PC-3 (cell line): ENCODE data around the gene NSMCE1. TPM values are rescaled to one million over a fixed set of nuclear protein-coding genes. Genes with fewer than 3 reads are reported as not detected.

ENCODE experiments used
- ATAC-seq: fragments of 200-7000 bp; cut with Tn5 transposase; 2 replicates; pipeline ENCODE4 v1.9.1; 2020; ENCODE audit warnings: mild to moderate bottlenecking, moderate library complexity
- BruUV-seq: library from RNA; stranded (reverse); fragments of 400-500 nt; replicated peaks from 2 replicates; lab custom pipeline; 2021; lab: Mats Ljungman, UMichigan
- CTCF ChIA-PET: fragments of 300-600 bp; sonication (Branson Sonifier 250); formaldehyde crosslinking; loops from one replicate; lab custom pipeline; 2022; ENCODE audit warnings: antibody characterized with exemption; lab: Charles Lee
- POLR2A ChIA-PET: fragments of 300-600 bp; sonication (Branson Sonifier 250); formaldehyde crosslinking; loops from one replicate; lab custom pipeline; 2022; ENCODE audit warnings: antibody characterized with exemption; ENCODE audit not compliant: unreplicated experiment; lab: Charles Lee
- DNase-seq: peaks from one replicate; pipeline ENCODE4 v3.0.0-alpha.2; 2015
- H2AFZ ChIP-seq: fragments of 300-600 bp; sonication (generic); 2 replicates; pipeline ENCODE4 v1.6.0; 2016; ENCODE audit warnings: antibody characterized with exemption, low read length
- H3F3A ChIP-seq: fragments of 300-600 bp; sonication (generic); one replicate; pipeline ENCODE4 v1.6.0; 2017; ENCODE audit warnings: antibody characterized with exemption, low read length, control low read depth, mild to moderate bottlenecking; ENCODE audit not compliant: unreplicated experiment
- H3K27ac ChIP-seq: fragments of 300-600 bp; sonication (generic); 2 replicates; pipeline ENCODE4 v1.5.1; 2016; ENCODE audit warnings: mild to moderate bottlenecking, low read length
- H3K27me3 ChIP-seq: fragments of 300-600 bp; sonication (generic); 2 replicates; pipeline ENCODE4 v1.6.1; 2016; ENCODE audit warnings: low read length, mixed read lengths
- H3K36me3 ChIP-seq: fragments of 300-600 bp; sonication (generic); 2 replicates; pipeline ENCODE4 v1.6.1; 2016; ENCODE audit warnings: low read depth, mixed run types, low read length, mixed read lengths
- H3K4me1 ChIP-seq: fragments of 300-600 bp; sonication (generic); 2 replicates; pipeline ENCODE4 v1.5.1; 2016; ENCODE audit warnings: low read length; ENCODE audit not compliant: insufficient read depth
- H3K4me2 ChIP-seq: fragments of 300-600 bp; sonication (generic); 2 replicates; pipeline ENCODE4 v1.6.0; 2016; ENCODE audit warnings: low read length
- H3K4me3 ChIP-seq: fragments of 300-600 bp; sonication (generic); 2 replicates; pipeline ENCODE4 v1.5.1; 2016; ENCODE audit warnings: mild to moderate bottlenecking, low read length, mixed read lengths
- H3K79me2 ChIP-seq: fragments of 300-600 bp; sonication (generic); 2 replicates; pipeline ENCODE4 v1.6.1; 2017; ENCODE audit warnings: low read length, mixed read lengths
- H3K9ac ChIP-seq: fragments of 300-600 bp; sonication (generic); 2 replicates; pipeline ENCODE4 v1.6.0; 2016; ENCODE audit warnings: mild to moderate bottlenecking, low read length
- H3K9me2 ChIP-seq: fragments of 300-600 bp; sonication (generic); replicated peaks from 2 replicates; pipeline ENCODE4 v1.6.1; 2016; ENCODE audit warnings: mixed run types, low read length, mixed read lengths
- H3K9me3 ChIP-seq: fragments of 300-600 bp; sonication (generic); 2 replicates; pipeline ENCODE4 v1.6.1; 2016; ENCODE audit warnings: low read length, mixed read lengths
- H4K20me1 ChIP-seq: fragments of 300-600 bp; sonication (generic); 2 replicates; pipeline ENCODE4 v1.6.1; 2016; ENCODE audit warnings: low read length, mixed read lengths
- EZH2 ChIP-seq: fragments of 300-600 bp; sonication (generic); IDR thresholded peaks from one replicate; pipeline ENCODE4 v1.6.1; 2017; ENCODE audit warnings: antibody characterized with exemption, mild to moderate bottlenecking, low read length; ENCODE audit not compliant: unreplicated experiment
- EZH2phosphoT487 ChIP-seq: fragments of 300-600 bp; sonication (generic); IDR thresholded peaks from 2 replicates; pipeline ENCODE4 v1.6.1; 2018; ENCODE audit warnings: mild to moderate bottlenecking, antibody characterized with exemption, low read length, borderline replicate concordance
- intact Hi-C: fragments of 100-400 bp; cut with micrococcal nuclease; formaldehyde crosslinking; loops from 2 replicates; pipeline ENCODE4 v1.9.0; 2023
- total RNA-seq: library from RNA; depleted of rRNA; stranded (reverse); fragments of >200 nt; gene quantifications from 2 replicates; pipeline ENCODE4 v1.2.3, GENCODE V29; 2014
- TF ChIP-seq, protein P1 (sequence below): fragments of 300-600 bp; sonication (generic); conservative IDR thresholded peaks from 2 replicates; pipeline ENCODE4 v1.5.1; 2017; ENCODE audit warnings: antibody characterized with exemption, low read depth, mild to moderate bottlenecking, low read length

Gene NSMCE1
- total RNA-seq, 1 experiment from 2014 or later = 32.5 TPM

DNA sequence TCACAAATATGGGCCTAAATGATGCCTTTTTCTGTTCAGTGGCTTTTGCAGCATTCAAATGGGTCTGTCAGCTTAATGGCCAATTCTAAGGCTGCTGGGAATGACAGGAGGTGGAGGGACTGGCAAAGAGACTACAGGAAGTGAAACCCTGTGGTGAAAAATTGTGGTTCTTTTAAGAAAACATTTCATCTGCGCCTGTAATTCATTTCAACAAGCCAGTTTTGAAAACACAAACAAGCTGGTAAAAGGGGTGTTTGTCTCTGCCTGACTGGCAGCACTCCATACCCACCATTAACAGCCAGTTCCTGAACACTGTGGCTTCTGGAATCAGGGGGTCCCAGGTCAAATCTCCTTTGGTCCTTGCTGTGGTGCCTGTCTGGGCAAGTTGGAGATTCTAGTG is 68.8 kb downstream of the NSMCE1 start:
- H3K9me3 ChIP-seq = no peaks in the 10 kb centered on the region
- ChIA-PET CTCF (no interaction called here), POLR2A (no interaction called here)
- H3K4me2 ChIP-seq = no peak overlapping the region
- no peak overlapping the region for H2AFZ ChIP-seq
- no peak overlapping the region for H3K27ac ChIP-seq
- TF ChIP-seq EZH2 (no peak), EZH2phosphoT487 (no peak)
- TF ChIP-seq, protein P1, sequence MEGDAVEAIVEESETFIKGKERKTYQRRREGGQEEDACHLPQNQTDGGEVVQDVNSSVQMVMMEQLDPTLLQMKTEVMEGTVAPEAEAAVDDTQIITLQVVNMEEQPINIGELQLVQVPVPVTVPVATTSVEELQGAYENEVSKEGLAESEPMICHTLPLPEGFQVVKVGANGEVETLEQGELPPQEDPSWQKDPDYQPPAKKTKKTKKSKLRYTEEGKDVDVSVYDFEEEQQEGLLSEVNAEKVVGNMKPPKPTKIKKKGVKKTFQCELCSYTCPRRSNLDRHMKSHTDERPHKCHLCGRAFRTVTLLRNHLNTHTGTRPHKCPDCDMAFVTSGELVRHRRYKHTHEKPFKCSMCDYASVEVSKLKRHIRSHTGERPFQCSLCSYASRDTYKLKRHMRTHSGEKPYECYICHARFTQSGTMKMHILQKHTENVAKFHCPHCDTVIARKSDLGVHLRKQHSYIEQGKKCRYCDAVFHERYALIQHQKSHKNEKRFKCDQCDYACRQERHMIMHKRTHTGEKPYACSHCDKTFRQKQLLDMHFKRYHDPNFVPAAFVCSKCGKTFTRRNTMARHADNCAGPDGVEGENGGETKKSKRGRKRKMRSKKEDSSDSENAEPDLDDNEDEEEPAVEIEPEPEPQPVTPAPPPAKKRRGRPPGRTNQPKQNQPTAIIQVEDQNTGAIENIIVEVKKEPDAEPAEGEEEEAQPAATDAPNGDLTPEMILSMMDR = no peak
- H3K9me2 ChIP-seq = no peaks in the 10 kb centered on the region
- BruUV-seq = no TSS peak
- DNase-seq = no peak
- H3K27me3 ChIP-seq = no peaks in the 10 kb centered on the region
- no peaks in the 10 kb centered on the region for H4K20me1 ChIP-seq
- intact Hi-C loops = loop anchor here (5.0 kb wide), 1 partner anchor 42 kb away; no protein-coding TSS in a partner anchor
- ATAC-seq = no peak
- H3K4me1 ChIP-seq = peaks cover 5% of the 10 kb centered on the region; the same call in 1 of the 2 replicates
- no peaks in the 10 kb centered on the region for H3F3A ChIP-seq
- no peak overlapping the region for H3K9ac ChIP-seq
- peaks cover 8% of the 10 kb centered on the region; the same call in 1 of the 2 replicates for H3K79me2 ChIP-seq
- H3K4me3 ChIP-seq = no peak overlapping the region
- no peaks in the 10 kb centered on the region for H3K36me3 ChIP-seq

DNA sequence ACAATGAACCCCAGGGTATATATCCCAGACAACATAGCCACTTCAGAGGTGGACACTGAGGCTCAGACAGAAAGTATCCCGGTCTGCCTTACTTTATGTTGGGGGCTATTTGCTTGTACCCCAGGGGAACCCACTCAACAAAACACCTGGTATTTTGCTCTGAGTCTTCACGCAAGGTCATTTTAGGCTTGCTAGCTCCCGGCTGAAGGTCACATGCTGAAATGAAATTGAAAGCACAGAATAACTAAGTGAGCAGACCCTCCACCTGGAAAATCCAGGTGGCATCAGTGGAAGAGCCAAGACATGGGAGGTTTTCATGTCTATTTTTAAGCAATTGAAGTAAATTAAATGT is 69.4 kb downstream of the NSMCE1 start:
- Histone ChIP-seq H3K4me1 (peaks cover 1% of the 10 kb centered on the region; the same call in 1 of the 2 replicates), H3K79me2 (peaks cover 3% of the 10 kb centered on the region; the same call in 1 of the 2 replicates), H3F3A (no peaks in the 10 kb centered on the region), H2AFZ (no peak overlapping the region), H3K9me2 (no peaks in the 10 kb centered on the region), H3K27ac (no peak overlapping the region), H3K4me2 (no peak overlapping the region), H3K27me3 (no peaks in the 10 kb centered on the region), H3K36me3 (no peaks in the 10 kb centered on the region), H3K9me3 (no peaks in the 10 kb centered on the region), H3K9ac (no peak overlapping the region), H4K20me1 (no peaks in the 10 kb centered on the region), H3K4me3 (no peak overlapping the region)
- ATAC-seq (no peak), DNase-seq (no peak)
- POLR2A ChIA-PET = no interaction called here
- TF ChIP-seq, protein P1 = no peak
- TF ChIP-seq EZH2phosphoT487 = no peak
- no peak for TF ChIP-seq EZH2
- BruUV-seq = no TSS peak
- intact Hi-C loops = no loop called here
- CTCF ChIA-PET = no interaction called here

DNA sequence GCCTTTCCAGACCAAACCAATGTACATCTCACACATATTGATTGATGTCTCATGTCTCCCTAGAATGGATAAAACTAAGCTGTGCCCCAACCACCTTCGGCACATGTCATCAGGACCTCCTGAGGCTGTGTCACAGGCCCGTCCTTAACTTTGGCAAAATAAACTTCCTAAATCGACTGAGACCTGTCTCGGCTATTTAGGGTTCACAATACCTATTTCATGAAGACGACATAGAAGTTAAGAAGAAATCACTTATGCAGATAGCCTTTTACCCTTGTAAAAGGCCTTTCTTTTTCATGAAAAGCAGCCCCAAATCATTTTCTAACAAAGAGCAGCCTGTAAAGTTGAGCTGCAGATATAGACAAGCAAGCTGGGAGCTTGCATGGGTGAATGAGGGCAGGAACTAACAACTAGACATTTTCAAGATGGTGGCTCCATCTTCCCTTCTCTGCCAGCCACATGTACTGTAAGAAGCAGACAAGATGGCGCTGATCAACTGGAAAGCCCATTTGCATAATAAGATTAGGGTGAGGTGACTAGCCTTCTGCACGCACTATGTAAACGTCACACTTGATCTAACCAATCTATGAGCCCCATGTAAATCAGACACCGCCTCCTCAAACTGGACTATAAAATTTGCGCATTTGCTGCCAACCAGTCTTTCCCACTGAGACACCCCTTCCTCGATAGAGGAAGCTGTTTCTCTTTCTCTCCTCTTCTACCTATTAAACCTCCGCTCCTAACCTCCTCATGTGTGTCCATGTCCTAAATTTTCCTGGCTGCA is 69.9 kb downstream of the NSMCE1 start:
- POLR2A ChIA-PET = no interaction called here
- no peak overlapping the region for H2AFZ ChIP-seq

More for the DNA sequence above, 69.9 kb downstream of the NSMCE1 start:
- H3K36me3 ChIP-seq = no peaks in the 10 kb centered on the region
- no peak overlapping the region for H3K4me3 ChIP-seq
- intact Hi-C loops = no loop called here
- no peak overlapping the region for H3K27ac ChIP-seq
- DNase-seq (no peak), ATAC-seq (no peak)
- no peaks in the 10 kb centered on the region for H3K9me2 ChIP-seq
- H3K4me2 ChIP-seq = no peak overlapping the region
- H3K9ac ChIP-seq = no peak overlapping the region
- TF ChIP-seq EZH2phosphoT487 = no peak
- TF ChIP-seq, protein P1 = no peak
- TF ChIP-seq EZH2 = no peak
- no peaks in the 10 kb centered on the region for H3K79me2 ChIP-seq
- no peaks in the 10 kb centered on the region for H4K20me1 ChIP-seq
- CTCF ChIA-PET = no interaction called here
- H3K4me1 ChIP-seq = no peaks in the 10 kb centered on the region
- no peaks in the 10 kb centered on the region for H3K9me3 ChIP-seq
- no peaks in the 10 kb centered on the region for H3F3A ChIP-seq
- no peaks in the 10 kb centered on the region for H3K27me3 ChIP-seq
- BruUV-seq = no TSS peak
